ENCODE data around the gene PEX6. TPM values are rescaled to one million over a fixed set of nuclear protein-coding genes. Genes with fewer than 3 reads are reported as not detected.

The PEX6 gene
- total RNA-seq, 1 donor from 2014 or later: 8.9 TPM

- intact Hi-C loops (cut with DNase I): no loop called here
These were observed 15.0 kb downstream of the PEX6 start for GRCh38 chr6:42963855-42964605.

GRCh38 chr6:42963179-42963854 is 15.7 kb downstream of the PEX6 start:
- no peak overlapping the region for H3K4me3 ChIP-seq
- DNase-seq (ENCODE audit: low spot score in 2 of 2): no peak
- no peak overlapping the region for H3K27ac ChIP-seq
- no peaks in the 10 kb centered on the region for H3K27me3 ChIP-seq
- no peak for TF ChIP-seq CTCF (IDR thresholded peaks at IDR 0.05)
- peaks cover 0 to 7% of the 10 kb centered on the region in 2 donors for H3K4me1 ChIP-seq
- no peaks in the 10 kb centered on the region for H3K9me3 ChIP-seq
- intact Hi-C loops (cut with DNase I): no loop called here
- peaks cover 30 to 45% of the 10 kb centered on the region in 2 donors for H3K36me3 ChIP-seq

More at GRCh38 chr6:42963855-42964605, 15.0 kb downstream of the PEX6 start:
- no peak for TF ChIP-seq CTCF (IDR thresholded peaks at IDR 0.05)
- peaks cover 0 to 7% of the 10 kb centered on the region in 2 donors for H3K4me1 ChIP-seq
- no peak overlapping the region for H3K27ac ChIP-seq
- no peaks in the 10 kb centered on the region for H3K9me3 ChIP-seq
- H3K27me3 ChIP-seq: no peaks in the 10 kb centered on the region
- no peak overlapping the region for H3K4me3 ChIP-seq
- no peak for DNase-seq (ENCODE audit: low spot score in 2 of 2)
- peaks cover 35 to 50% of the 10 kb centered on the region in 2 donors for H3K36me3 ChIP-seq

GRCh38 chr6:42962502-42963178 is 16.3 kb downstream of the PEX6 start:
- DNase-seq (ENCODE audit: low spot score in 2 of 2): no peak
- H3K36me3 ChIP-seq: peaks cover 29 to 41% of the 10 kb centered on the region in 2 donors
- H3K4me1 ChIP-seq: peaks cover 0 to 7% of the 10 kb centered on the region in 2 donors
- intact Hi-C loops (cut with DNase I): no loop called here
- TF ChIP-seq CTCF (IDR thresholded peaks at IDR 0.05): no peak
- no peaks in the 10 kb centered on the region for H3K9me3 ChIP-seq
- H3K27ac ChIP-seq: no peak overlapping the region
- H3K4me3 ChIP-seq: no peak overlapping the region
- H3K27me3 ChIP-seq: no peaks in the 10 kb centered on the region

GRCh38 chr6:42962096-42962495 is 16.9 kb downstream of the PEX6 start:
- intact Hi-C loops (cut with DNase I): no loop called here
- TF ChIP-seq CTCF (IDR thresholded peaks at IDR 0.05): no peak
- no peak overlapping the region for H3K27ac ChIP-seq
- H3K4me1 ChIP-seq: peaks cover 0 to 7% of the 10 kb centered on the region in 2 donors
- H3K9me3 ChIP-seq: no peaks in the 10 kb centered on the region
- no peak overlapping the region for H3K4me3 ChIP-seq
- peaks cover 24 to 36% of the 10 kb centered on the region in 2 donors for H3K36me3 ChIP-seq
- H3K27me3 ChIP-seq: no peaks in the 10 kb centered on the region
- no peak for DNase-seq (ENCODE audit: low spot score in 2 of 2)

- intact Hi-C loops (cut with DNase I): loop anchor here (2.0 kb wide), 1 partner anchor 32 kb away; the partner anchor contains the start of gene CNPY3
- Histone ChIP-seq H3K27me3 (no peaks in the 10 kb centered on the region), H3K27ac (no peak overlapping the region), H3K4me1 (peaks cover 0 to 7% of the 10 kb centered on the region in 2 donors), H3K36me3 (peaks cover 22 to 28% of the 10 kb centered on the region in 2 donors), H3K9me3 (no peaks in the 10 kb centered on the region), H3K4me3 (peak overlapping the region; percentile 58 to 67)
- TF ChIP-seq CTCF (IDR thresholded peaks at IDR 0.05): no peak
- no peak for DNase-seq (ENCODE audit: low spot score in 2 of 2)
These were observed 17.9 kb downstream of the PEX6 start for GRCh38 chr6:42961020-42961470.
